Activated naive CD4-positive, alpha-beta T cell treated with anti-CD3 and anti-CD28 coated beads for 36 hours (primary cell): ENCODE results near the gene SSR3. TPM values are rescaled to one million over a fixed set of nuclear protein-coding genes. Genes with fewer than 3 reads are reported as not detected.
"Not testable (repeated sequence)": the region's sequence is repeated elsewhere in the genome, so short reads cannot be mapped to it uniquely, and the experiment has no call there.

Experiments
- CTCF ChIA-PET: fragments of 350-600 bp; sonication (Branson Sonifier 250); formaldehyde crosslinking; loops from one replicate; lab custom pipeline; 2021; ENCODE audit warnings: antibody characterized with exemption; lab: Charles Lee
- DNase-seq: peaks from one replicate; pipeline ENCODE4 v3.0.0-alpha.2; 2020
- H3K27ac Mint-ChIP-seq: one replicate; pipeline ENCODE4 v1.8.0; 2021; ENCODE audit warnings: mild to moderate bottlenecking, mixed read lengths
- H3K27me3 Mint-ChIP-seq: one replicate; pipeline ENCODE4 v1.8.0; 2021; ENCODE audit warnings: low read depth, mixed read lengths
- H3K36me3 Mint-ChIP-seq: one replicate; pipeline ENCODE4 v1.8.0; 2021; ENCODE audit warnings: low read depth, mixed read lengths
- H3K4me1 Mint-ChIP-seq: one replicate; pipeline ENCODE4 v1.8.0; 2021; ENCODE audit warnings: low read depth, mixed read lengths
- H3K4me3 Mint-ChIP-seq: one replicate; pipeline ENCODE4 v1.8.0; 2021; ENCODE audit warnings: mild to moderate bottlenecking, moderate library complexity, mixed read lengths
- H3K9me3 Mint-ChIP-seq: one replicate; pipeline ENCODE4 v1.8.0; 2021; ENCODE audit warnings: mixed read lengths
- intact Hi-C: fragments of 100-400 bp; cut with micrococcal nuclease; formaldehyde crosslinking; loops from one replicate; pipeline ENCODE4 v1.15.1; 2023
- total RNA-seq, 2 experiments: library from RNA; stranded (reverse); gene quantifications; one replicate each; pipeline ENCODE4 v1.2.3, GENCODE V29; 2021

The SSR3 gene
- total RNA-seq, result 100 to 1,000 TPM; 128 to 138 TPM

- peak; percentile 99 for DNase-seq
- Mint-ChIP-seq H3K4me1 (peaks cover 40% of the 10 kb centered on the region), H3K27me3 (no peaks in the 10 kb centered on the region), H3K9me3 (no peaks in the 10 kb centered on the region), H3K36me3 (peaks cover 26% of the 10 kb centered on the region), H3K4me3 (peak within 1 kb of the TSS; percentile 90), H3K27ac (peak within 1 kb of the TSS; percentile 86)
- intact Hi-C loops, result loop anchor here (1.0 kb wide), 9 partner anchors 31 to 701 kb away; partner anchors contain the start of genes SLC33A1 and TIPARP
- CTCF ChIA-PET, result interaction anchor here (0.6 to 2.0 kb wide), 14 partner anchors 14 to 582 kb away, joined by 3 to 9 read pairs (median 3); no protein-coding TSS in a partner anchor
These were observed at the start of gene SSR3 for GRCh38 chr3:156554842-156555687. TSS of gene SSR3 (minus strand) at chr3:156555117. CDS start at chr3:156555089, 28 bp downstream.

GRCh38 chr3:156604064-156604641, 49.2 kb upstream of the SSR3 start:
- H3K27me3 Mint-ChIP-seq, result peaks cover 31% of the 10 kb centered on the region
- DNase-seq, result no peak
- H3K4me3 Mint-ChIP-seq, result no peak overlapping the region
- CTCF ChIA-PET, result no interaction called here
- H3K36me3 Mint-ChIP-seq, result no peaks in the 10 kb centered on the region
- intact Hi-C loops, result loop anchor here (5.0 kb wide), 1 partner anchor 483 kb away; no protein-coding TSS in a partner anchor
- no peak overlapping the region for H3K27ac Mint-ChIP-seq
- no peaks in the 10 kb centered on the region for H3K9me3 Mint-ChIP-seq
- H3K4me1 Mint-ChIP-seq, result peaks cover 15% of the 10 kb centered on the region

- Mint-ChIP-seq H3K27me3 (peaks cover 31% of the 10 kb centered on the region), H3K9me3 (no peaks in the 10 kb centered on the region), H3K36me3 (no peaks in the 10 kb centered on the region), H3K4me1 (peaks cover 15% of the 10 kb centered on the region), H3K27ac (no peak overlapping the region), H3K4me3 (no peak overlapping the region)
- CTCF ChIA-PET, result no interaction called here
- intact Hi-C loops, result loop anchor here (5.0 kb wide), 1 partner anchor 484 kb away; no protein-coding TSS in a partner anchor
- DNase-seq, result no peak
These were observed 48.6 kb upstream of the SSR3 start for GRCh38 chr3:156603379-156604017.

GRCh38 chr3:156602424-156602823, 47.5 kb upstream of the SSR3 start:
- H3K4me1 Mint-ChIP-seq, result peaks cover 15% of the 10 kb centered on the region
- DNase-seq, result no peak
- H3K36me3 Mint-ChIP-seq, result no peaks in the 10 kb centered on the region
- no peak overlapping the region for H3K4me3 Mint-ChIP-seq
- CTCF ChIA-PET, result no interaction called here
- peaks cover 20% of the 10 kb centered on the region for H3K27me3 Mint-ChIP-seq
- no peak overlapping the region for H3K27ac Mint-ChIP-seq
- H3K9me3 Mint-ChIP-seq, result no peaks in the 10 kb centered on the region
- intact Hi-C loops, result loop anchor here (1.0 to 5.0 kb wide), 4 partner anchors 13 to 485 kb away; partner anchors contain the start of gene TIPARP

GRCh38 chr3:156601497-156601896, 46.6 kb upstream of the SSR3 start:
- Mint-ChIP-seq H3K27ac (no peak overlapping the region), H3K9me3 (peaks cover 1% of the 10 kb centered on the region), H3K27me3 (peaks cover 19% of the 10 kb centered on the region), H3K36me3 (no peaks in the 10 kb centered on the region), H3K4me1 (peaks cover 13% of the 10 kb centered on the region), H3K4me3 (no peak overlapping the region)
- no peak for DNase-seq
- CTCF ChIA-PET, result no interaction called here
- intact Hi-C loops, result loop anchor here (5.0 kb wide), 1 partner anchor 486 kb away; no protein-coding TSS in a partner anchor

- peaks cover 11% of the 10 kb centered on the region for H3K4me1 Mint-ChIP-seq
These were observed 45.9 kb upstream of the SSR3 start for GRCh38 chr3:156600834-156601233.

GRCh38 chr3:156599089-156599874, 44.4 kb upstream of the SSR3 start:
- no peak for DNase-seq
- H3K27me3 Mint-ChIP-seq, result peaks cover 8% of the 10 kb centered on the region
- no peak overlapping the region for H3K4me3 Mint-ChIP-seq
- CTCF ChIA-PET, result interaction anchor here (1.2 to 1.4 kb wide), 2 partner anchors 27 to 74 kb away, joined by 3 to 4 read pairs; no protein-coding TSS in a partner anchor
- H3K9me3 Mint-ChIP-seq, result peaks cover 1% of the 10 kb centered on the region
- H3K4me1 Mint-ChIP-seq, result peaks cover 11% of the 10 kb centered on the region
- H3K36me3 Mint-ChIP-seq, result no peaks in the 10 kb centered on the region
- no peak overlapping the region for H3K27ac Mint-ChIP-seq
- intact Hi-C loops, result no loop called here

More at GRCh38 chr3:156600834-156601233, 45.9 kb upstream of the SSR3 start:
- peaks cover 17% of the 10 kb centered on the region for H3K27me3 Mint-ChIP-seq
- H3K36me3 Mint-ChIP-seq, result no peaks in the 10 kb centered on the region
- no peak overlapping the region for H3K27ac Mint-ChIP-seq
- H3K9me3 Mint-ChIP-seq, result peaks cover 1% of the 10 kb centered on the region
- H3K4me3 Mint-ChIP-seq, result no peak overlapping the region
- intact Hi-C loops, result loop anchor here (5.0 kb wide), 1 partner anchor 486 kb away; no protein-coding TSS in a partner anchor
- CTCF ChIA-PET, result interaction anchor here (0.7 kb wide), 1 partner anchor 441 kb away, joined by 4 read pairs; no protein-coding TSS in a partner anchor
- DNase-seq, result no peak

- intact Hi-C loops, result no loop called here
- H3K27me3 Mint-ChIP-seq, result peaks cover 8% of the 10 kb centered on the region
- H3K4me1 Mint-ChIP-seq, result peaks cover 11% of the 10 kb centered on the region
- no peak for DNase-seq
- peaks cover 1% of the 10 kb centered on the region for H3K9me3 Mint-ChIP-seq
- no peak overlapping the region for H3K4me3 Mint-ChIP-seq
- H3K36me3 Mint-ChIP-seq, result no peaks in the 10 kb centered on the region
- CTCF ChIA-PET, result interaction anchor here (1.4 kb wide), 1 partner anchor 75 kb away, joined by 4 read pairs; no protein-coding TSS in a partner anchor
- H3K27ac Mint-ChIP-seq, result no peak overlapping the region
These were observed 43.5 kb upstream of the SSR3 start for GRCh38 chr3:156598413-156598812.

- Mint-ChIP-seq H3K27ac (no peak overlapping the region), H3K36me3 (no peaks in the 10 kb centered on the region), H3K9me3 (peaks cover 1% of the 10 kb centered on the region), H3K4me3 (no peak overlapping the region), H3K27me3 (peaks cover 6% of the 10 kb centered on the region), H3K4me1 (no peaks in the 10 kb centered on the region)
- DNase-seq, result no peak
- intact Hi-C loops, result no loop called here
- CTCF ChIA-PET, result interaction anchor here (1.1 kb wide), 1 partner anchor 389 kb away, joined by 4 read pairs; no protein-coding TSS in a partner anchor
These were observed 39.3 kb upstream of the SSR3 start for GRCh38 chr3:156594219-156594683.

- no peak overlapping the region for H3K27ac Mint-ChIP-seq
- CTCF ChIA-PET, result interaction anchor here (1.1 kb wide), 1 partner anchor 389 kb away, joined by 4 read pairs; no protein-coding TSS in a partner anchor
- peaks cover 6% of the 10 kb centered on the region for H3K27me3 Mint-ChIP-seq
- DNase-seq, result no peak
- peaks cover 1% of the 10 kb centered on the region for H3K9me3 Mint-ChIP-seq
- no peak overlapping the region for H3K4me3 Mint-ChIP-seq
- H3K36me3 Mint-ChIP-seq, result no peaks in the 10 kb centered on the region
- H3K4me1 Mint-ChIP-seq, result no peaks in the 10 kb centered on the region
- intact Hi-C loops, result no loop called here
These were observed 38.9 kb upstream of the SSR3 start for GRCh38 chr3:156593814-156594213.

- CTCF ChIA-PET, intact Hi-C loops, H3K4me1 Mint-ChIP-seq, H3K36me3 Mint-ChIP-seq, DNase-seq, H3K27ac Mint-ChIP-seq, H3K4me3 Mint-ChIP-seq, H3K27me3 Mint-ChIP-seq, H3K9me3 Mint-ChIP-seq: not testable (repeated sequence)
These were observed 34.9 kb upstream of the SSR3 start for GRCh38 chr3:156589806-156590205.
